Hippocampal formation (tissue), 2 donors: ENCODE measurements around the gene BTBD19.
"Not testable (repeated sequence)": the region's sequence is repeated elsewhere in the genome, so short reads cannot be mapped to it uniquely, and the experiment has no call there.

Source experiments
- DNase-seq, 2 donors: peaks; one replicate each; lab custom pipeline; 2025; lab: John Stamatoyannopoulos, UW

The BTBD19 gene, protein sequence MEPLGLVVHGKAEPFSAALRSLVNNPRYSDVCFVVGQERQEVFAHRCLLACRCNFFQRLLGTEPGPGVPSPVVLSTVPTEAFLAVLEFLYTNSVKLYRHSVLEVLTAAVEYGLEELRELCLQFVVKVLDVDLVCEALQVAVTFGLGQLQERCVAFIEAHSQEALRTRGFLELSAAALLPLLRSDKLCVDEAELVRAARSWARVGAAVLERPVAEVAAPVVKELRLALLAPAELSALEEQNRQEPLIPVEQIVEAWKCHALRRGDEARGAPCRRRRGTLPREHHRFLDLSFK

DNA sequence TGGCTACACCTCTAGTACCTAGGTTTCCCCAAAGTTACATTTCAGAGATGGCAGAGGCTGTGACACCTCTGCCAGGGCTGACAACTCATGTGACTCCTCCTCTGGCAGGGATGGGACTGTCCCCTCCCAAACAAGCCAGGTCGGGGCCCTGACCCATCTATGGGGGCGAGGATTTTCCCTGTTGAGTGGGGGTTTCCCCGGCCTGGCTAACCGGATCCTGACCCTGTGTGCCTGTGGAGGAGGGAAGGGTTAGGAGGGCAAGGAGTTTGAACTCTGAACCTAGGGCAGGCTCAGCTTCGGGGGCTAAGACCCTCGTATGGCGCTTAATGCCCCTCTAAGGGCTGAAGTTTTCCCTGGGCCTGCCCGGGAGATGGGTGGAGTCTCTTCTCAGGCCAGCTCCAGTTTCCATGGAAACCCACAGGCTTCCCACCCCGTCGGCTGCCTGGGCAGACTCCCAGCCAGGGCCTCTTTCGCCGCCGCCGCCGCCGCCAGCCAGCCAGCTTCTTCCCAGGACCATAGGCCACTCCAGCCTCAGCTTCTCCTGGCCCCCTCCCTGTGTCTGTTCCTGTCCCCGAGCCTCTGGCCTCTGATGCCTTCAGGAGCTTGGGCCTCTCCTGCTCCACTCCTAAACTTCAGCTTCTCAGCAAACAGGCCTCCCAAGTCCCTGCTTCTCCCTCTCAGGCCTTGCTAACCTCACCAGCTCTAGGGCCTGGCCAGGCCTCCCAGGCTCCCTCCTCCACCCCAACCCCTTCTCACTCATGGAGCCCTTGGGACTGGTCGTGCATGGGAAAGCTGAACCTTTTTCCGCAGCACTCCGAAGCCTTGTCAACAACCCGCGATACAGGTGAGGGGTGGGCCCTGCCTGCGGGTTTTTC lies at the start of gene BTBD19:
BTBD19 (plus strand) TSS at position 461 of the 875 bp plus-strand sequence; CDS start at position 759, 298 bp downstream.
- peak; percentile 57 to 70 for DNase-seq

DNA sequence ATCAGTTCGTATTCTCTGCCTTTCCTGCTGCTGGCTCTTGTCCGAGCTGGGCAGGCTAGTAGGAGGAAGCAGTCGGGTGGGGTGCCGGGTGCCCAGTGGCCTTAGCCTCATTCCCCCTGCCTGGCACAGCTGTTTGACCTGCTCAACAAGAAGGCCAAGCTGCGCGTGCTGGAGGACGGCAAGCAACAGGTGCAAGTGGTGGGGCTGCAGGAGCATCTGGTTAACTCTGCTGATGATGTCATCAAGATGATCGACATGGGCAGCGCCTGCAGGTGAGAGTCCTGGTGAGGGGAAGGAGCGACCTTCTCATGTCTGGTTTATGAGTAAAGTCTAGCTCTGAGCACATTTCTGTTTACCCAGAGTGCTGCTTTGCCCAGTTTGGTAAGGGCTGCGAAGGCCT lies 49.2 kb upstream of the BTBD19 start:
- no peak for DNase-seq

DNA sequence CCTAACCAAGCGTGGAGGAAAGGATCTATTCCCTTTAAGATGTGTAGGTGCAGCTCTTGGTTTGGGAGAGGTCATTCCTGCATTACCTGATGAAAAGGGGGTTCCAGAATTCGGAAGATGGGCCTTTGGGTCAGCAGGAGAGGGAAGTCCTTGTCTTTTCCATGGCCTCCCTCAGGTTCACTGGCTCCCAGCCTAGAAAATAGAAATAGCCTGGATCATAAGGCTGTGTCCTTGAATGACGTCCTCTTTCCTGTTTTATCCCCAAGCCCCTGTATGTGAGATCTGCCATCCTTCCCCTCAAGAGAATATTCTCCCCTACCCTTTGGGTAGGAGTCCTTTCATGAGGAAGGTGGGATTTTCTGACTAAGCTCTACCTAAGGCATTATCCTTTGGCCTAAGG lies 47.4 kb upstream of the BTBD19 start:
- DNase-seq: no peak

DNA sequence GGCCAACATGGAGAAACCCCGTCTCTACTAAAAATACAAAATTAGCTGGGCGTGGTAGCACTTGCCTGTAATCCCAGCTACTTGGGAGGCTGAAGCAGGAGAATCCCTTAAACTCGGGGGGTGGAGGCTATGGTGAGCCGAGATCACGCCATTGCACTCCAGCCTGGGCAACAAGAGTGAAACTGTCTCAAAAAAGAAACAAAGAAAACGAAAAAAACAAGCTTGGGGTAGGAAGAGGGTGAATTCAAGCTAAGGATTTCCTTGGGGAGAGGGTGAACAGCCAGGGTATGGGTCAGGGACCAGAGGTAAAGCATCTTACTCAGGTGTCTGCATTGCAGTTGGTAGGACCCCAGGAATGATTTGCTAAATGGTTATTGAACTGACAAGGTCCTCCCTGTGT lies 41.9 kb upstream of the BTBD19 start:
- DNase-seq: not testable (repeated sequence)

DNA sequence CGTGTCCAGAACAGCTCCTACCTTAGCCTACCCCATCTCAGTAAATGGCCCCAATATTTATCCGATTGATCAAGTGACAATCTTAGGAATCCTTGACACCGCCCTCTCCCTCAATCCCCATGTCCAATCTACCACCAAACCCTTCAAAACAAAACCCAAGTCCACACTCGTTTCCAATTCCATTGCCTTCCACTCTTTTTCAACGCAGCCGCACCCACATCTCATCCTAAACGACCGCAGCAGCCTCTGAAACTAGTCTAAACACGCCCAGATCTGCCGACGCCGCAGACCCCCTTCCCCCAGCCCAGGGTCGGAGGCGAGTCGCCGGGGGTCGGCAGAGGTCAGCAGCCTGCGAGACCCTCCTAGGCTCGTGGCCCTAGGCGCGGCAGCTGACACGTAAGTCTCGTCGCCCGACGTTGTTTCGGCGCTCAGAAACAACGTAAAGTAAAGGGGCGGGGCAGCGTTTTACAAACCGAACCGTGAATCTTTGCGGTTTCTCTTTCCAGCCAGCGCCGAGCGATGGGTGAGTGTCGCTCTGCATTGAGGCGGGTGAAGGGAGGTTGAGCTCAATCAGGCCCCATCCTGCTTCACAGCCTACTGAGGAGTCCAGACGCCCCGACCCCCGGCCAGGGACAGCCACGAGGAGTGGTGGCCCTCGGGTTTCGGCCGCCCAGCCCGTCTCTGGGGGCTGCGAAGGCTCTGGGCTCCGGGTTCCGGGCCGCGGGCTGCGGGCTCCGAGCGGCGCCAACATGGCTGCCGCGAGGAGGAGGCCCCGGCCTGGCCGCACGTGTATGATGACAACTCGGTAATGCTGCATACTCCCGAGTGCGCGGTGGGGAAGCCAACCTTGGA lies 33.0 kb upstream of the BTBD19 start, which contains the start of gene RPS8:
RPS8 (plus strand) TSS at position 463 of the 852 bp plus-strand sequence; CDS start at position 520, 57 bp downstream.
- DNase-seq: peak; percentile 84 to 94

DNA sequence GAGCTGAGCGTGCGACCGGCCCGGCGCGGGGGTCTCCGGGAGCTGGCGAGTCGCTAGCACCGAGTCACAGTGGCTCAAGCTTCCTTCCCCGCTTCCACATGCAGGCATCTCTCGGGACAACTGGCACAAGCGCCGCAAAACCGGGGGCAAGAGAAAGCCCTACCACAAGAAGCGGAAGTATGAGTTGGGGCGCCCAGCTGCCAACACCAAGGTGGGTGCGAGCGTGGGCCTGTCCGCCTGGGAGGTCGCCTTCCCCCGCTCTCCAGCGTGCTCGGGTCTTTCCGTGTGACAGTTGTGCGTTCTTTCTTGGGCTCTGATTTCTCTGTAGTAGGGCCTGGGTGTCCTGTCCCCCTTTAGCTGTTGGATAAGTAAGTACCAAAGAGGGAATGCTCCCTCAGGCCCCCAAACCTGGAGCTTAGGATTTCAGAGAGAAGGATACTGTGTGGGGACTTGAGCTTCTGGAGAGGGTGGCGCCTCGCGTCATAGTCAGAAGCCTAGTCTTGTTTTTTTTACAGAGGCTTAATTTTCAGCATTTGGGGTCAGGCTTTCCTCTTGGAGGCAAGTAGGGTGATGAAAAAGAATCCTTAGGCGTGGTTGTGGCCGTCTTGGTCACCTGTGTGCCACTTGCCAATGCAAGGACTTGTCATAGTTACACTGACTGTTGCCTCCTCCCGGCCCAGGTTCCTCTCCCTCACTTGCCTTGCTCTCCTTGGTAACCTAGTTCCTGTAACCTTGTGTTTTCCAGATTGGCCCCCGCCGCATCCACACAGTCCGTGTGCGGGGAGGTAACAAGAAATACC lies 32.2 kb upstream of the BTBD19 start:
- DNase-seq: no peak

DNA sequence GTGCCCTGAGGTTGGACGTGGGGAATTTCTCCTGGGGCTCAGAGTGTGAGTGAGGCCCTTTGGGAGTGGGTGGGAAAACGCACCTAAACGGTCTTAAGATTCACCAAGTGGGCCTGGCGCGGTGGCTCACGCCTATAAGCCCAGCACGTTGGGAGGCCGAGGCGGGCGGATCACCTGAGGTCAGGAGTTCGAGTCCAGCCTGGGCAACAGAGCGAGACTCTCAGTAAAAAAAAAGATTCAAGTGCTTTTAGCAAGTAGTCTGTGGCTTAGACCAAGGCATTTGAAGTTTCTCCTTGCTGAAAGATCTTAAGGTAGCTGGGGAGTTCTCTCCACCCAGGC lies 31.6 kb upstream of the BTBD19 start:
- no peak for DNase-seq

DNA sequence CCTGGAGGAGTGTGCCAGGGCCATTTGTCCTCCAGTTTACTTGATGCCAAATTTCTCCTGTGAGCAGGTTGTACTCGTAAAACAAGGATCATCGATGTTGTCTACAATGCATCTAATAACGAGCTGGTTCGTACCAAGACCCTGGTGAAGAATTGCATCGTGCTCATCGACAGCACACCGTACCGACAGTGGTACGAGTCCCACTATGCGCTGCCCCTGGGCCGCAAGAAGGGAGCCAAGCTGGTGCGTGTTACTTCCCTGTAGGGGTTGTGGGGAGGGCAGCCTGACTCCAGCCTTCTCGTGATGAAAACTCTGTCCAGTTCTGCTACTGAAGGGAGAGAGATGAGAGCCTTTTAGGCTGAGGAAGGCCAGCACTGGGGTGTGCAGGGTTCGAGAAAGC lies 30.8 kb upstream of the BTBD19 start:
- no peak for DNase-seq

DNA sequence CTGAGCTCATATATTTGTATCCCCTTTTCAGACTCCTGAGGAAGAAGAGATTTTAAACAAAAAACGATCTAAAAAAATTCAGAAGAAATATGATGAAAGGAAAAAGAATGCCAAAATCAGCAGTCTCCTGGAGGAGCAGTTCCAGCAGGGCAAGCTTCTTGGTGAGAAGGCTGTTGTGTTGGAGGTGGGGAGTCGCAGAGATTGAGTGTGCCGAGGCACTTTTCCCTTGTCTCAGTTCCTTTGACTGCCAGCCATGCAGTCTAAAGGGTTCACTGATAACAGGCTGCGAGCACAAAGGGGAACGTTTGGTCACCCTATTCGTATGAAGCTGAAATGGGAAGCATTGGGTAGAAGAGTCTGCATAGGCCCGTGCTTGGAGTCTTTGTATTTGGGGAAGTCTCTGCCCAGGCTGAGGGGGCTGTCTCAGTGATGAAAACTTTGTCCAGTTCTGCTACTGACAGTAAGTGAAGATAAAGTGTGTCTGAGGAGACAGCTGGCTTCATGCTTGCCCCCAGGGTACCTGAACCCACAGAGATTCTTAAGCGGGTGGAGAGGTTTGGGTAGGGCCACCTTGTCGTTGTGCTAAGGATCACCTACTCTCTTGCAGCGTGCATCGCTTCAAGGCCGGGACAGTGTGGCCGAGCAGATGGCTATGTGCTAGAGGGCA lies 30.2 kb upstream of the BTBD19 start:
- no peak for DNase-seq

DNA sequence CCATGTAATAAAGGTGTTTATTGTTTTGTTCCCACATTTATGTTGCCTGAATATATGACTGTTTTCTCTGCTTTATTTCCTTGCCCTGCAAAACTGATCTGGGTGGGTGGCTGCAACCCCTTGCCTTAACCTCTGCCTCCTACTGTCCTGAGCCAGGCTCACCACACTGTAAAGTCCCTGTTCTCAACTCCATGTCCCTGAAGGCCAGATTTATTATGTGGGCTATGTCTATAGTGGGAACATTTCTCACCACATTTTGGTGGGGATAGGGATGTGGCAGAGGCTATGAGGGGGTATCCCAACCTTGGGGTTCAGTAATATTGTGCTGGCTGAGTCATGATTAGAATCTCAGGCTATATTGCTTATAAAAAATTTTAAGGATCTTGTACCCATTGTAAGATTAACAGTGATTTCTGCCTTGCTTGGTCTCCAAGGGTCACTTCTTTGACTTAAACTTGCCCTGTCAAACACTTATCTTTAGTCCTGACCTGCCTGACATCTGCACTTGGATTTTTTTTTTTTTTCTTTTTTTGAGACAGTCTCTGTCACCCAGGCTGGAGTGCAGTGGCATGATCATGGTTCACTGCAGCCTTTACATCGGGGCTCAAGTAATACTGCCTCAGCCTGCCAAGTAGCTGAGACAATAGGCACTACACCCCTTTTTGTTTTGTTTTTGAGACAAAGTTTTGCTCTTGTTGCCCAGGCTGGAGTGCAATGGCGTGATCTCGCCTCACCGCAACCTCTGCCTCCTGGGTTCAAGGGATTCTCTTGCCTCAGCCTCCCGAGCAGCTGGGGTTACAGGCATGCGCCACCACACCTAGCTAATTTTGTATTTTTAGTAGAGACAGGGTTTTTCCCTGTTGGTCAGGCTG lies 29.4 kb upstream of the BTBD19 start:
- no peak for DNase-seq

DNA sequence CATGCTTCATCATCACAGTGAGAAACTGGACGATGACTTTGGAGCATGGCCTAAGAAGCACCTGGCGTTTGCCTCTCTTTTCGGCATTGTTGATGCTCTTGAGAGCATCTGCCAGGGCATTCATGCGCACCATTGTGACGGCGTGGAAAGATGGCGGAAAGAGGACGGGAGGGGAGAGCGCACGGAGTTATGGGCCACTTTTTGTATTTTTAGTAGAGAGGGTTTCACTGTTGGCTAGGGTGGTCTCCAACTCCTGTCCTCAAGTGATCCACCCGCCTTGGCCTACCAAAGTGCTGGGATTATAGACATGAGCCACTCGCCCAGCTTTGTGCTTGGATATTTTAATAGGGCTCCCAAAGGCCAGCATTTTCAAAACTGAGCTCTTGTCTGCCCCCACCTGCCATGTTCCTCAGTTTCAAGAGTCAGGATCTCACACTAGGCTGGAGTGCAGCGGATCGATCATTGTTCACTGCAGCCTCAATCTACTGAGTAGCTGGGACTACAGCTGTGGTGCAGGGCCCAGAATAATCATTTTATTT lies 27.7 kb upstream of the BTBD19 start:
- no peak for DNase-seq

DNA sequence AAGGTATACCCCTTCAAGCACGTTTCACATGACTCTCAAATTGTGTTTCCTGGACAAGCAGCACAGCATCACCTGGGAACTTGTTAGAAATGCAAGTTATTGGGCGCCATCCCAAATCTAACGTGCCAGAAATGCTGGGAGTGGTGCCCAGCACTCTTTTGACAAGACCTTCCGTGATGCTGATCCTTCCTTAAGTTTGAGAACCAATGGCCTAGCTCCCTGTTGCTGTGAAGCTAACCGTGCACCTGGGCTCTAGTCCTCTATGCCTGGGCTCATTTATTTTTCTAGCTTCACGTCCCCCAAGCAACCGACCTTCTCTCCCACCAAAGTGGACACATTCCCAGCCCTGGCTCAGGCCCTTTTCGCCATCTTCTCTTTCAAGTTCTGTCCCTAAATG lies 24.6 kb upstream of the BTBD19 start:
- no peak for DNase-seq

DNA sequence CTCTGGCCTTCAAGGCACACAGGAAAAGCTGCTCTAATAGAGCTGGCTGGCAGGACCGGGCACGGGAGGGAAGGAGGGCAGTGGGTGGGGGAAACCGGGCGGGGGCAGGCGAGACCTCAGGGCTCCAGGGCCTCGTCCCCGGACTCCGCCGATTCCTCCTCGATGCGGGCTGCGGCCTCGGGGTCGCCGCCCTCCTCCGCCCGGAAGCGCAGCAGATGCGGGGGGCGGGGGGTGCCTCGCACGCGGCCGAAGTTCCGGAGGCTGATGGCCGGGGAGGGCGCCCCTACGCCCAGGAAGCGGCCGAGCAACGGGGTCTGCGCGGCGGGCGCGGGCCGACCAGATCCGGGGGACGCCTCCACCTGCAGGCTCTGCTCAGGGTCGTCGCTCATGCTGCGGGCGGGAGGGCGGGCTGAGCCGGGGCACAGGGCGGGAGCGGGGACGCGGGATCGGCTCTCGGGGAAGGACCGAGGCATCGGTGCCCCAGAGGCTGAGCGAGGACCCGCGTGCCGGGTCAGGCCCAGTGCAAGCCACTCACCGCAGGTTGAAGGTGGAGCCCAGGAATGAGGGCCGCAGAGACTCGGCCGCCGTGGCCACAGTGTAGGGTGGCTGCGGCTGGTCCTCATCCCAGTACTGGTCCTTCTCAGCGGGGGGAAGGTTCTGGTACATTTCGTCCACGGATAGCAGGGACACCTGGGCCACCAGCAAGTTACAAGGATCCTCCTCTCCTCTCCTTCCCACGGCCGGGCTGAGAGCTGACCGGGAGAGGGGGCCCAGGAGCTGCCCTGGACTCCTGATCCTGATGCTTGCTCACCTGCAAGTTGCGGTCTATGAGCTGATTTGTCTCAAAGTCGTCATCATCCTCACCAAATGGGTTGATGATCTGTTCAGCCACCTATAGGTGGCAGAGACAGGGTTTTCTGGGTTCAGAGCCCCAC lies 24.0 kb upstream of the BTBD19 start:
- DNase-seq: no peak

DNA sequence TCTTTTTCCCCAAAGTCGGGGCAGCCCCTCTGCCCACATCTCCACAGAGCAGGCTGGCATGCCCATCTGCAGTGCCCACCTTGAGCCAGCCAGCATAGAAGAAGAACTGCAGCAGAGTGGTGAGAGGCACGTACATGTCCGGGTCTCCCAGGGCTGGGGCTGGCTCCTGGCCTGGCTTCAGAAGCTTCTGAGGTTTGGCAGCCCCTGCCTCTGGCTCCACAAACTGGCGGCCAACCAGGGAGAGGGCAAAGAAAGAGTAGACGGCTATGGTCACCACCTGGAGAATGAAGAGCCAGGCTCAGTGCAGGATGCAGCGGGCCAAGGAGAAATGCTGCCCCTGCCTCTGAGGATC lies 23.3 kb upstream of the BTBD19 start:
- no peak for DNase-seq

DNA sequence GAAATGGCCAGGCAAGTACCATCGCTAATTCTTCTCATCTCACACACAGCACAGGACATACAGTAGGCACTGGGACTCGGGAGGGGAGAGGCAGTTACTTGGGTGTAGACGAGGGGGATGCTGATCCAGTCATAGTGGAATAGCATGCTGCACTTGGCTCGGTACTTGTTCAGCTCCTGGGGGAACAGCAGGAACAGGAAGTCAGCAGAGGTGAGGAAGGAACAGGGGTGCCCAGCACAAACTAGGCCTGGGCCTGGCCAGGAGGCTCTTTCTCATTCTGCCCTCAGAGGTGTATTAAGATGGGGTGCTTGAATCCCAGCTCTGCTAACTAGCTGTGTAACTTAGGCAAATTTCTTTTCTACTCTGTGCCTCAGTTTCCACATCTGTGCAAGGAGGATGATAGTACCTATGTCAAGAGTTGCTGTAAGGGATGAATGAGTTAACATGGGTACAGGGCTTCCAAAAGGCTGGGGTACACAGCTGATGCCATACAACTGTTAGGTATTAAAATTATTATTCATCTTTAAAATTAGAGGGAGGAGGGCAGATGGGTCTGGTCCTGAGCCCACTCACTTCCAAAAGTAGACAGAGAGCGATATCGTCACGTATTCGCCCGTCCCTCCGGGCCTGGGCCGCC lies 22.7 kb upstream of the BTBD19 start:
- no peak for DNase-seq

DNA sequence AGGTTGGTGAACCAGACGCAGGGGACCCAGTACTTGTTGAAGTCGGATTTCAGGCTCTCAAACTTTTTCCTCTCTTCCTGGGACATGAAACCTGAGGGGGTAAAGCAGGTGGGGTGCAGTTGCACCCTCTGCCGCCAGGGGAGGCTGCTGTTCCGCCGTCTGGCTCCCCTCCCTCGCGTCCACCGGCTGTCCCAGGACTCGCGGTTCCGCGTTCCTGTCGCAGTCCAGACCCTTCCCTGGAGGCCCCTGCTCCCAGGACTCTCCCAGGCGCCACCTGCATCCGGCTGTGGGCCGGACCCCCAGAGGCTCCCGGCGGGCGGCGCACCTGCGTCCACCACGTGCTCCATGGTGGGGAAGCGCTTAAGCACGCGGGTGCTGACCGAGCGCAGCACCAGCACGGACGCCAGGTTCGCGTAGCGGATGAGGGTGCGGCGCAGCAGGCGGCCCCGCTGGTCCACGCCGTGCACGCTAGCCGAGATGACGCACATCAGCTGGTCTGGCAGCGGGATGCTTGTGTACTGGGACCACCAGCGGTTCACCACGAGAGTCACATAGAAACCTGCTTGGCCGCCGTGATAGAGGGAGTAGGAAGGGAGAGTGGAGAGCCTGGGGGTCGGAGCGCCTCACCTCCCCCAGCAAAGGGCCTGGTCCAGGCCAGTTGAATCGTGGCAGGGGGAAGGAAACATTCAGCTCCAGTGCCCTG lies 22.0 kb upstream of the BTBD19 start:
- DNase-seq: peak in 1 of 2 donors; percentile 40

DNA sequence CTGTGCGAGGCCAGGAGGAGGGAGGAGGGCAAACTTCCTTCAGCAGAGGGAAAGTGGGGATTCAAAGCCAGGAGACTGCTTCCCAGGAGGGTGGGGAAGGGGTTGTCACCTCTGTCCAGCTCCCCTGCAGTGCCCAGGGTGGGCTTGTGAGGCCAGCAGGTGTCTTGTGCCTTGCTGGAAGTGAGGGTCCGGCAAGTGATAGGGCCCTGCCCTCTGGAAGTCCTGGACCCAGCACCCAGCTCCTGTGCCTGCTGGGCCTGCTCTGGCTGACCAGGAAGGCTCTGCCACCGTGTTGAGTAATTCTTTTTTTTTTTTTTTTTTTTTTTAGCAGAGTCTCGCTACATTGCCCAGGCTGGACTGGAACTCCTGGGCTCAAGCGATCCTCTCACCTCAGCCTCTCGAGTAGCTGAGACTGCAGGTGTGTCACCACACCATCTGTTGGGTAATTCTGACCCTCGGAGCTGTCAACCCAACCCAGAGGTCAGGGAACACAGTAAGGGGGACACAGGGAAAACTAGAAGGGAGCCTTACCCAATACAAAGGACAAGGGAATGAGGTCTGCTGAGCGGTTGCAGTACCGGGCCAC lies 21.4 kb upstream of the BTBD19 start:
- no peak for DNase-seq
